Endothelial cell of umbilical vein (primary cell): Measurements from ENCODE around the gene VAV3. TPM values are rescaled to one million over a fixed set of nuclear protein-coding genes. Genes with fewer than 3 reads are reported as not detected.

ENCODE experiments used
- BruUV-seq: library from RNA; stranded (reverse); fragments of 400-500 nt; replicated peaks from 2 replicates; lab custom pipeline; 2021; lab: Mats Ljungman, UMichigan
- CTCF ChIA-PET: fragments of 300-600, 350-600 bp; sonication (Branson Sonifier 250); formaldehyde crosslinking; loops from one replicate; lab custom pipeline; 2021; ENCODE audit warnings: antibody characterized with exemption, inconsistent platforms; lab: Charles Lee
- POLR2A ChIA-PET: fragments of 300-600, 350-600 bp; sonication (Branson Sonifier 250); formaldehyde crosslinking; loops from one replicate; lab custom pipeline; 2021; ENCODE audit warnings: antibody characterized with exemption, inconsistent platforms; lab: Charles Lee
- DNase-seq: peaks from one replicate; pipeline ENCODE4 v3.0.0-alpha.2; 2011; ENCODE audit warnings: low read depth, low spot score
- FAIRE-seq: peaks from 2 replicates; lab custom pipeline; 2011; peaks lifted over from hg19 to GRCh38; lab: Jason Lieb, UNC
- H2AFZ ChIP-seq: 2 replicates; pipeline ENCODE4 v1.6.0; 2012; ENCODE audit warnings: low read depth, low read length, control low read depth, inconsistent platforms
- H3K27ac ChIP-seq: 2 replicates; pipeline ENCODE4 v1.5.1; 2011; ENCODE audit warnings: low read depth, mild to moderate bottlenecking, control low read depth, low read length, moderate library complexity; ENCODE audit not compliant: insufficient read depth
- H3K27me3 ChIP-seq, 2 experiments: 2 replicates each; pipeline versions ENCODE4 v1.6.0 to v1.6.1; 2011; ENCODE audit warnings: low read length in 2 of 2, mixed read lengths in 1 of 2; ENCODE audit not compliant: control insufficient read depth in 2 of 2, insufficient read depth in 2 of 2
- H3K36me3 ChIP-seq, 2 experiments: 2 replicates in 1 of 2; 3 replicates in 1 of 2; pipeline ENCODE4 v1.5.1; 2011; ENCODE audit warnings: low read length in 2 of 2, mild to moderate bottlenecking in 1 of 2, moderate library complexity in 1 of 2; ENCODE audit not compliant: control insufficient read depth in 2 of 2, insufficient read depth in 2 of 2; ENCODE audit errors: extremely low read depth in 1 of 2
- H3K4me1 ChIP-seq: 3 replicates; pipeline ENCODE4 v1.5.1; 2011; ENCODE audit warnings: mild to moderate bottlenecking, low read length; ENCODE audit not compliant: control insufficient read depth, insufficient read depth; ENCODE audit errors: extremely low read depth
- H3K4me2 ChIP-seq: 2 replicates; pipeline ENCODE4 v1.6.1; 2011; ENCODE audit warnings: low read length, control low read depth, mixed read lengths; ENCODE audit not compliant: insufficient read depth
- H3K4me3 ChIP-seq, 3 experiments: fragments of 200-600 bp in 1 of 3; sonication (generic), shearing (Covaris generic) in 1 of 3; replicated peaks in 1 of 3; 2 replicates each; pipeline ENCODE4 v1.5.1; 2011 to 2016; ENCODE audit warnings: control low read depth in 3 of 3, low read length in 3 of 3, mild to moderate bottlenecking in 2 of 3, inconsistent platforms in 1 of 3, low read depth in 1 of 3, moderate library complexity in 1 of 3; ENCODE audit not compliant: insufficient read depth in 1 of 3
- H3K79me2 ChIP-seq: 2 replicates; pipeline ENCODE4 v1.6.0; 2012; ENCODE audit warnings: low read length, inconsistent platforms; ENCODE audit not compliant: control insufficient read depth, insufficient read depth
- H3K9ac ChIP-seq: replicated peaks from 2 replicates; pipeline ENCODE3; 2011; ENCODE audit warnings: low read length, control low read depth; ENCODE audit not compliant: insufficient read depth; ENCODE audit errors: extremely low read depth
- H3K9me1 ChIP-seq: replicated peaks from 3 replicates; pipeline ENCODE4 v1.6.0; 2011; ENCODE audit warnings: mild to moderate bottlenecking, low read length; ENCODE audit not compliant: control insufficient read depth, insufficient read depth; ENCODE audit errors: extremely low read depth
- H3K9me3 ChIP-seq: replicated peaks from 2 replicates; pipeline ENCODE4 v1.5.1; 2012; ENCODE audit warnings: low read length, inconsistent platforms; ENCODE audit not compliant: control insufficient read depth, insufficient read depth
- H4K20me1 ChIP-seq: replicated peaks from 2 replicates; pipeline ENCODE3; 2011; ENCODE audit warnings: mild to moderate bottlenecking, low read length; ENCODE audit not compliant: control insufficient read depth, insufficient read depth; ENCODE audit errors: extremely low read depth
- EZH2 ChIP-seq: IDR thresholded peaks from 2 replicates; pipeline ENCODE4 v1.6.1; 2012; ENCODE audit warnings: borderline replicate concordance, low read depth, mild to moderate bottlenecking, moderate library complexity, low read length, inconsistent platforms; ENCODE audit not compliant: severe bottlenecking
- FOS ChIP-seq: IDR thresholded peaks from 2 replicates; pipeline ENCODE4 v1.6.1; 2011; ENCODE audit warnings: mild to moderate bottlenecking, low read length, moderate library complexity, borderline replicate concordance; ENCODE audit not compliant: insufficient read depth
- GATA2 ChIP-seq: IDR thresholded peaks from 2 replicates; pipeline ENCODE4 v1.7.0; 2011; ENCODE audit warnings: low read depth, mild to moderate bottlenecking, moderate library complexity, mixed read lengths, low read length; ENCODE audit not compliant: insufficient read length, insufficient read depth
- MYC ChIP-seq: IDR thresholded peaks from one replicate; pipeline ENCODE4 v1.6.1; 2011; ENCODE audit warnings: mild to moderate bottlenecking, low read depth, low read length
- POLR2A ChIP-seq: IDR thresholded peaks from 2 replicates; pipeline ENCODE4 v1.6.1; 2012; ENCODE audit warnings: low read depth, mild to moderate bottlenecking, control low read depth, low read length
- POLR2AphosphoS5 ChIP-seq: IDR thresholded peaks from 2 replicates; pipeline ENCODE4 v1.6.1; 2012; ENCODE audit warnings: low read depth, mild to moderate bottlenecking, control low read depth, low read length, moderate library complexity; ENCODE audit not compliant: insufficient read depth
- dilution Hi-C: fragments of 300-500 bp; cut with MboI; formaldehyde crosslinking; loops from one replicate; pipeline ENCODE4 v1.15.0; 2019; ENCODE audit warnings: low sequenced_read_pairs; ENCODE audit not compliant: extremely low pct_ligation_motif_present
- intact Hi-C: fragments of 100-400 bp; cut with micrococcal nuclease; formaldehyde crosslinking; loops from one replicate; pipeline ENCODE4 v1.10.0; 2022
- polyA plus RNA-seq, 4 experiments: library from polyadenylated mRNA; depleted of rRNA in 3 of 4; stranded (reverse) in 3 of 4; unstranded in 1 of 4; fragments of >200 nt; gene quantifications; 2 replicates each; pipeline versions ENCODE4 v1.2.1 to v1.2.3, GENCODE V29; 2011 to 2012; ENCODE audit warnings: missing spikeins in 1 of 4
- total RNA-seq: library from RNA; stranded (reverse); gene quantifications from 2 replicates; pipeline ENCODE4 v1.2.3, GENCODE V29; 2021
- TF ChIP-seq, protein P1 (sequence below), 2 donors: IDR thresholded peaks; 1 replicate in 1 of 2; 2 replicates in 1 of 2; pipeline ENCODE4 v1.5.1; 2011; ENCODE audit warnings: low read length in 2 of 2, mild to moderate bottlenecking in 2 of 2, moderate library complexity in 2 of 2, control low read depth in 1 of 2, inconsistent platforms in 1 of 2, low read depth in 1 of 2; ENCODE audit not compliant: insufficient read depth in 1 of 2; ENCODE audit errors: extremely low read depth in 1 of 2

VAV3 gene
- total and polyA plus RNA-seq, 2 donors (not counting 3 experiments of a cell fraction or from before 2014, with no cell fraction given) = 0.18 to 1.5 TPM

- H4K20me1 ChIP-seq = no peaks in the 10 kb centered on the region
- DNase-seq (no peak), FAIRE-seq (no peak)
- intact Hi-C loops (no loop called here), dilution Hi-C loops (no loop called here)
- H2AFZ ChIP-seq = no peak overlapping the region
- no TSS peak for BruUV-seq
- no peak overlapping the region for H3K9ac ChIP-seq
- H3K9me3 ChIP-seq = no peaks in the 10 kb centered on the region
- H3K9me1 ChIP-seq = no peaks in the 10 kb centered on the region
- ChIA-PET POLR2A (no interaction called here), CTCF (no interaction called here)
- H3K36me3 ChIP-seq = no peaks in the 10 kb centered on the region
- no peaks in the 10 kb centered on the region for H3K4me1 ChIP-seq
- no peak for TF ChIP-seq FOS
- TF ChIP-seq, protein P1, sequence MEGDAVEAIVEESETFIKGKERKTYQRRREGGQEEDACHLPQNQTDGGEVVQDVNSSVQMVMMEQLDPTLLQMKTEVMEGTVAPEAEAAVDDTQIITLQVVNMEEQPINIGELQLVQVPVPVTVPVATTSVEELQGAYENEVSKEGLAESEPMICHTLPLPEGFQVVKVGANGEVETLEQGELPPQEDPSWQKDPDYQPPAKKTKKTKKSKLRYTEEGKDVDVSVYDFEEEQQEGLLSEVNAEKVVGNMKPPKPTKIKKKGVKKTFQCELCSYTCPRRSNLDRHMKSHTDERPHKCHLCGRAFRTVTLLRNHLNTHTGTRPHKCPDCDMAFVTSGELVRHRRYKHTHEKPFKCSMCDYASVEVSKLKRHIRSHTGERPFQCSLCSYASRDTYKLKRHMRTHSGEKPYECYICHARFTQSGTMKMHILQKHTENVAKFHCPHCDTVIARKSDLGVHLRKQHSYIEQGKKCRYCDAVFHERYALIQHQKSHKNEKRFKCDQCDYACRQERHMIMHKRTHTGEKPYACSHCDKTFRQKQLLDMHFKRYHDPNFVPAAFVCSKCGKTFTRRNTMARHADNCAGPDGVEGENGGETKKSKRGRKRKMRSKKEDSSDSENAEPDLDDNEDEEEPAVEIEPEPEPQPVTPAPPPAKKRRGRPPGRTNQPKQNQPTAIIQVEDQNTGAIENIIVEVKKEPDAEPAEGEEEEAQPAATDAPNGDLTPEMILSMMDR (IDR thresholded peaks at IDR 0.05; ENCODE audit: extremely low read depth in 1 of 2, insufficient read depth in 1 of 2, low read depth in 1 of 2, low read length in 2 of 2) = no peak
- no peak for TF ChIP-seq GATA2
- TF ChIP-seq POLR2A = no peak
- TF ChIP-seq MYC = no peak
- TF ChIP-seq POLR2AphosphoS5 = no peak
- no peak for TF ChIP-seq EZH2
- H3K79me2 ChIP-seq = no peaks in the 10 kb centered on the region
- H3K4me2 ChIP-seq = no peak overlapping the region
- H3K4me3 ChIP-seq = no peak overlapping the region
- peaks cover 3% of the 10 kb centered on the region in 2 experiments for H3K27me3 ChIP-seq
- H3K27ac ChIP-seq = no peak overlapping the region
Measured at GRCh38 chr1:107871259-107871658, 93.7 kb downstream of the VAV3 start.
